WERI-Rb-1 (cell line): ENCODE results near the gene KIRREL3.

Experiments
- DNase-seq: peaks from one replicate; pipeline ENCODE4 v3.0.0-alpha.2; 2020
- H3K27ac ChIP-seq: fragments of 250-450 bp; sonication (Bioruptor Pico); 2 replicates; pipeline ENCODE4 v1.5.1; 2020; ENCODE audit warnings: mild to moderate bottlenecking, moderate library complexity
- H3K27me3 ChIP-seq: fragments of 250-450 bp; sonication (Bioruptor Pico); 2 replicates; pipeline ENCODE4 v1.5.1; 2021; ENCODE audit warnings: mild to moderate bottlenecking, low read depth, moderate library complexity; ENCODE audit not compliant: insufficient read depth, severe bottlenecking
- H3K36me3 ChIP-seq: fragments of 250-450 bp; sonication (Bioruptor Pico); 2 replicates; pipeline ENCODE4 v1.5.1; 2020; ENCODE audit warnings: mild to moderate bottlenecking, moderate library complexity
- H3K4me3 ChIP-seq: 2 replicates; pipeline ENCODE4 v1.5.1; 2011; ENCODE audit warnings: low read depth, mild to moderate bottlenecking, control low read depth, low read length
- H3K9me3 ChIP-seq: fragments of 250-450 bp; sonication (Bioruptor Pico); 2 replicates; pipeline ENCODE4 v1.5.1; 2021; ENCODE audit warnings: mild to moderate bottlenecking, moderate library complexity; ENCODE audit not compliant: severe bottlenecking
- CTCF ChIP-seq: IDR thresholded peaks from 2 replicates; pipeline ENCODE4 v1.5.1; 2011; ENCODE audit warnings: low read depth, mild to moderate bottlenecking, control low read depth, inconsistent platforms, low read length

Gene KIRREL3

GRCh38 chr11:126403658-126404057 lies 596.9 kb downstream of the KIRREL3 start:
- no peaks in the 10 kb centered on the region for H3K9me3 ChIP-seq
- no peaks in the 10 kb centered on the region for H3K27me3 ChIP-seq
- DNase-seq: peak; percentile 89
- H3K36me3 ChIP-seq: peaks cover 10% of the 10 kb centered on the region
- TF ChIP-seq CTCF: no peak
- H3K4me3 ChIP-seq: peak overlapping the region; percentile 36
- peak overlapping the region; percentile 89 for H3K27ac ChIP-seq

- Histone ChIP-seq H3K9me3 (no peaks in the 10 kb centered on the region), H3K36me3 (peaks cover 5% of the 10 kb centered on the region), H3K27ac (peak overlapping the region; percentile 89), H3K4me3 (no peak overlapping the region), H3K27me3 (no peaks in the 10 kb centered on the region)
- TF ChIP-seq CTCF: no peak
- DNase-seq: no peak
These were observed 597.5 kb downstream of the KIRREL3 start for GRCh38 chr11:126403022-126403581.

- DNase-seq: no peak
- no peak for TF ChIP-seq CTCF
- H3K36me3 ChIP-seq: no peaks in the 10 kb centered on the region; the same call in 1 of the 2 replicates
- no peaks in the 10 kb centered on the region for H3K27me3 ChIP-seq
- no peaks in the 10 kb centered on the region for H3K9me3 ChIP-seq
- no peak overlapping the region for H3K27ac ChIP-seq
- H3K4me3 ChIP-seq: no peak overlapping the region
These were observed 600.1 kb downstream of the KIRREL3 start for GRCh38 chr11:126400479-126400878.

- DNase-seq: no peak
- Histone ChIP-seq H3K27ac (no peak overlapping the region), H3K36me3 (no peaks in the 10 kb centered on the region; the same call in 1 of the 2 replicates), H3K27me3 (no peaks in the 10 kb centered on the region), H3K4me3 (no peak overlapping the region), H3K9me3 (no peaks in the 10 kb centered on the region)
- no peak for TF ChIP-seq CTCF
These were observed 600.6 kb downstream of the KIRREL3 start for GRCh38 chr11:126400019-126400418.

GRCh38 chr11:126398721-126399120 lies 601.8 kb downstream of the KIRREL3 start:
- Histone ChIP-seq H3K27ac (no peak overlapping the region), H3K4me3 (no peak overlapping the region), H3K27me3 (no peaks in the 10 kb centered on the region), H3K36me3 (no peaks in the 10 kb centered on the region; the same call in 1 of the 2 replicates), H3K9me3 (no peaks in the 10 kb centered on the region)
- DNase-seq: no peak
- TF ChIP-seq CTCF: no peak

GRCh38 chr11:126398296-126398695 lies 602.3 kb downstream of the KIRREL3 start:
- Histone ChIP-seq H3K36me3 (no peaks in the 10 kb centered on the region; the same call in 1 of the 2 replicates), H3K27ac (no peak overlapping the region), H3K27me3 (no peaks in the 10 kb centered on the region), H3K4me3 (no peak overlapping the region), H3K9me3 (no peaks in the 10 kb centered on the region)
- DNase-seq: no peak
- TF ChIP-seq CTCF: no peak
